Activated gamma-delta T cell treated with anti-CD3 and anti-CD28 coated beads, Interleukin-2, amount 50 U/mL, for 16 hours (primary cell): Measurements from ENCODE around the gene PLEKHG7.

ENCODE experiments used
- DNase-seq: peaks from one replicate; pipeline ENCODE4 v3.0.0-alpha.2; 2020; ENCODE audit warnings: low read depth

Gene PLEKHG7

DNA sequence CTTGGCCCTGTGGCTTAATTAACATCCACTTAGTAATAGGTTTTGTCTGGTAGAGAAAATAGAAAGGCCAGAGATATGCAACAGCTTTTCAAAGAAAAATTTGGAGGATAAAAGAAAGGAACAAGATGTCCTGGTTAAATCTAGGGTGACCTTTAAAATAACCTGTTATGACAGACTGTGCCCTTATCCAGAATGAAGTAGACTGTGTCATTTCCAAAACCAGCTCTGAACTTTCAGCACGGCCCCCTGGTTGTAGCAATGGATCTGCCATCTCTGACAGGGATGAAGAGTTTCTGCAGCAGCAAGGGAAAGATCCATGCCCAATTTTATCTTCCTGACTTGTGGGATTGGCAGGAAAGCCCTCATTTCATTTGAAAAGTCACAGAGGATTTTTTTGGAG lies 5.1 kb downstream of the PLEKHG7 start:
- DNase-seq = no peak

DNA sequence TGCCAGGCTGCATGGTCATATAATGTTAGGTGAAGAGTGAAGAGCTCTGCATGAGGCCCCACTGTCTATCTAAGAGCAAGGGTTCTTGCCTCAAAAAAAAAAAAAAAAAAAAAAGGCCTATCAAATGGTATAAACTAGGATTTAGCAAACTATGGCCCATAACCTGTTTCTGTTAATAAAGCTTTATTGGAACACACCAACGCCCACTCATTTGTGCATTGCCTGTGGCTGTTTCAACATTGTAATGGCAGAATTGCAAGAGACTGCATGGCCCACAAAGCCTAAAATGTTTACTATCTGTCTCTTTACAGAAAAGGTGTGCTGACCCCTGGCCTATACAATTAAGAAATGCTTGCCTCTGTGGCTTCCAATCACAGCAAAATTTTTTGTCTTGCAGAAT lies 12.8 kb downstream of the PLEKHG7 start:
- no peak for DNase-seq

DNA sequence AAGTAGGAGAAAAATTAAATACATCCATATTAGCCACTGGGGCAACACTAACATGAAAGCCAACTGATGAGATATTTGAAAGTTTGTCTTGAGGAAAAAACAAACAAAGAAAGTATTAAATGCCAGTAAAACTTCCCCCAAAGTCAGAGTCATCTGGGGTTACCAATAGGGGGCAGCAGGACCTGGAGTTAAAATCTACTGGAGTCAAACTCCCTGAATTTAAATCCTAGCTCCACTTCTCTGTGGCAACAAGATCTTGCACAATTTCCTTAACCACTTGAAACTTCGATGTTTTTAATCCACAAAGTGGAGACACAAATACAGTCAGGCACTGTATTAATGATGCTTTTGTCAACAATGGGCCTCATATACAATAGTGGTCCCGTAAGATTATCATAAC lies 14.4 kb downstream of the PLEKHG7 start:
- DNase-seq = no peak

DNA sequence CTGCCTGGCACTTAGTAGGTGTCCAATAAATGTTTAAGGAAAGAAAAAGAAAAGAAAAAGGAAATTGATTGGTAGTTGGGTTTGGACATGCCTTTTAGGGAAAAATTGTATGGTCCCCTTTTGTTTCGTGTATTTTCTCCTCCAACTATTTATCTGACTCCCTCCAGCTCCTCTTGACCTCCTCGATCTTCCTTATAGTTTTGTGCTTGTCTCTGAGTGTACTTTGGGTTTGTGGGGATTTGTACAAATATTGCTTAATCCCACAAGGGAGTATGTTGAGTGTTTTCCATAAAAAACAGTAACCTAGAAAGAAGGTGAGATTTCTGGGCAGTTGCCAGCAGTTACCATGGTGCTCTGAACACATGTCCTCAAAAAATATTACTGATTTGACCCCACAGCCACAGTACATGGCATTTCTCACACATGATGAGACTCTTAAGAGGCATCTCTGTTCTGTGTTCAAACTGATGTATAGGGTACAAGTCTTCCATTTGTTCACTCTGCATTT lies 15.7 kb downstream of the PLEKHG7 start:
- DNase-seq = no peak

DNA sequence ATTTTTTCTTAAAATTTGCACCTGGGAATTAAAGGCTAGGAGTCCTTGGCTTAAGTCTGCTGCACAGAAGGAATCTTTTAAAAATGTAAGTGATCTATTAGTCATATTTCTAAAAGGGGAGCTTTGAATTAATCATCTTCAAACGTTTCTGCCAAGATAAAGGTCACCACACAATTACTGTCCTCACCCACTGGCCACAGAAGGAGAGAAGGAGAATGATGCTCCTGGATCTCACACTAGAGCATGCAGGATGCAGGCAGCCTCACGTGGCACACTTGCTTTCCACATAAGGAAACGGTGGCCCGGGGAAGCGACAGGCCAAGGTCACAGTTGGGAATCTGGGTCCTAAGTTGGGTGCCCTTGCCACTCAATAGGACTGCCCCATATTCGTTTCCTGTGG lies 16.9 kb downstream of the PLEKHG7 start:
- DNase-seq = no peak

DNA sequence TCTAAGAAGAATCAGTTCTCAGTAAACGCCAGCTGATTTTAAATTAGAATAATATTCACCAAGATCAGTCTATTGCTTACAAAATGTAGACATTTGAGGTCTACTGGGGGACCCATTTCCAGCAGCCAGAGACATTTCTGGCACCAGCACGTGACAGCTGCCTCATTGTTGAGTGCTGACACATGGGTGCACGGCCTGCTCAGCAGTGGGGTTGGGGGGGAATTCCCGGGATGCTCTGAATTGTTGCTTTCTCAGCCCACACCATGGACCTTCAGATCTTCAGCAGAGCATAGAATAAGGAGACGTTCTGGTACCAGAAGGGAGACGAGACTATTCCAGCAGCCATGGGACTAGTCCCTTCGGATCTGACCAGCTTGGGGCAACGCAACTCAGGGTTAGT lies 18.3 kb downstream of the PLEKHG7 start:
- no peak for DNase-seq

DNA sequence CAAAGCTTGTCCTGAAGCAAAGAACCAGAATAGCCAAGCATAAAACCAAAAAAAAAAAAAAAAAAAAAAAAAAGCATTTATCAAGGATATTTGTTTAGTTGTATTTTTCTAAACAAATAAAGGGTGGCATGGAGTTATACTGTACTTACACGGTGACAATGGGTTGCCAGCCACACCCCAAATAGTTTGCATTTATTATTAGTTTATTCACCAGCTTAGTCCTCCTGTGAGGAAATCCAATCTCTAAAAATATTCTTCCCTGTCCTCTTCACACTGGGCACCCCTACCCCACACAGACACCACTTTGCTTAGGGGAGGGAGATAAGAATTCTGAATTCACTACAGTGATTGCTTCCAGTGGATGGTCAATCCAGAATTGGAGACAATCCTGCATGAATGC lies 18.9 kb downstream of the PLEKHG7 start:
- no peak for DNase-seq

DNA sequence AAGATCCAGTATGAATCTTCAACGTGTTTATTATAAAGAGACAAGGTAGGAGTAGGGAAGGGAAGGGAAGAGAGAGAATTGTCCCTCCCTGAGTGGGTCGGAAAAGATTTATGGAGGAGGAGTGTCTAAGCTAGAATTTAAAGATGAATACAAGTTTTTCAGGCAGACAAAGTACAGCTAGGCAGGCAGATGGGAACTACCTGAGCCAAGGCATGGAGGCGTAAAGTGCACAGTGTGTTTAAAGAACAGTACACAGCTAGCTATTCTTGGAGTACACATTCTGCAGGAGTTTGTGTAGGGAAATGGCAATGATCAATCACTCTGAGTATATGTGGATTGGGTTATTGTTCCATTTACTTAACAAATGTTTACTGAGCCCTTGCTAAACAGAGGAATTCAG lies 20.1 kb downstream of the PLEKHG7 start:
- DNase-seq = no peak

DNA sequence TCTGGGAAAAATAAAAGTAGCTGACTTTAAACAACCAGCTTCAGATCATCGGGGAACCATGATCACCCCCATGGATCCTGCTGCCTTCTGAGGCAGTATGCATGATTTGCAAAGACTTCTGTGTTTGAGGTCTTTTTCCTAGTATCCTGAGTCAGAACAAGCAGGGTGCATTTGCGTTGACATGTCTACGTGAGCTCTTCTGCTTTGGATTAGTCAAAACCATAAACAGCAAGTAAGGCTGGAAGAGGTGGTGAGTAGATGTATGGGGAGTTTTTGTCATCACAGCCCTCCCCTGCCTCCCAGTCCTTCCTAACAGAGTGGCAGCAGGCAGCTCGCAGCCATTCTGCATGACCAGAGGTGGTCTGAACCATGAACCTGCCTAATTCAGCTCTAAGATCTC lies 24.1 kb downstream of the PLEKHG7 start:
- DNase-seq = no peak

DNA sequence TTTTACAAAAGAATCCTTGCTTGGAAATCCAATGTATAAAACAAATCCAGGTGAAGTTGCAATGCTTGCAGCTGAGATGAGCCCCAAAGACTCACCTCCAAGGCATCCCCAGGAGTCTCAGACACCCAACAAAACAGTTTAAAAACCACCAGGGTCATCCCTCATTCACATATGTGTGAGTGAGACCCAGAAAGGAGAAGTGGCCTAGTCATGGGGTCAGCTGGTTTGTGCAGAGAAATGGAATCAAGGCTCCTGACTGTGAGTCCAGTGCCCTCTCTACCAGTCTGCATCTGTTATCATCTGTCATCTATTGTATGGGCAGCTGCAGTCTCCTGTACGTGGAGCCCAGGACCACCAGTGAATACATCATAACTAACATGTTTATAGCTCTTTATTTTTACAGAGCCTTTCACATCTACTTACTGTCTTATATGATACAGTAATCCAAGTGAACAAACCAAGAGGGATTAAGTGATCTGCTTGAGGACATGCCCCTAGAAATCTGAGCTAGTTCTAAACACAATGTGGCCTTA lies 27.1 kb downstream of the PLEKHG7 start:
- no peak for DNase-seq

DNA sequence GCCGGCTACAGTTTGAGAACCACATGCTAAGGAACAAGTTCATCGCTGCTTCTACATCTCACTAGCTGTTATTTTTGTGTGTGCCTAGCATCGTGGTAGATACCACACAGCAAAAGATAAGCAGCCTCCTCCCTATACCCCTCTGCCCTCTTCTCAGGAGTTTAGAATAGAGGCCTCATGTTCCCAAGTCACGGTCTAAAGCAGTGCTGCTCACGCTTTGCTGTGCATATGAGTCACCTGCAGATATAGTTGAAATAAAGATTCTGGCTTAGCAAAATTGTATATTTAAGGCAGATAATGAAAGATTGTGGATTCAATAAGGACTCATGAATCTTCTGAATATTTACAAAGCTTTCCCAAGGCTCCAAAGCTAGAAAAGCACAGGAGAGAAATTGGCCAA lies 28.0 kb downstream of the PLEKHG7 start:
- DNase-seq = no peak

DNA sequence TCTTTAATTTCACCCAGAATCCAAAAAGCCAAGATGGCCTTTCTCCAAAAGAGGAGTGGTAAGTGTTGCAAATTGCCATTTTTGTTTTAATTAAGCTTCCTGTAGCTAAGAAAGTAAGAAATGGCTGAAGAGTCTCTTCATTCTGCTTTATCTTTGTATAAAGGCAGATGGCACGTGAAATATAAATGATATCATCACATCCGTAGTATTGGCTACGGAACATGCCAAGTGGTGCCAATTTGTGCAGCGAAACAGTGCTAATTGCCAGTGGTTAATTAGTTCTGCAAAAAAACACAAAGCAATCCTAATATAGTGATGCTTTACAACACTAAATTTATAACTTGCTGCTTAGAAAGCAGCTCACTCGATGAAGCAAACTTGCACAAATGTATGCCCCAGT lies 29.4 kb downstream of the PLEKHG7 start:
- DNase-seq = no peak

DNA sequence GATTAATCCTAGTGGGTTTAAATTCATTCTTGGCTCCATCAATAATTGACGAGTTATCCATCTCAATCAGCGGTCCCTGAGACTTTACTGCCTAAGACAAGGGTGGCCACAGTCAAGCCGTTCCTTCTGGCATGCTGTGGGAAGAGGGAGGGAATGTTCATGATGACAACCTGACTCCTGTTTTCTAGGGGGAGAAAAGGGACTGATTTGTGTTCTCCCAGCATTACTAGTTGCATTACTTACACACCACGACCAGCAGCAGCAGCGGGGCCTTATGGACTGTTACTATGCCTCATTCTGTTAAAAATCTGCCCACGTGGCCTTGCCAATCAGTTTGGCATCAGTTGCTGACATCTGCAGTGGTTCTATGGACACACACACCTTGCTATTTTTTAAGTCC lies 29.9 kb downstream of the PLEKHG7 start:
- DNase-seq = no peak

DNA sequence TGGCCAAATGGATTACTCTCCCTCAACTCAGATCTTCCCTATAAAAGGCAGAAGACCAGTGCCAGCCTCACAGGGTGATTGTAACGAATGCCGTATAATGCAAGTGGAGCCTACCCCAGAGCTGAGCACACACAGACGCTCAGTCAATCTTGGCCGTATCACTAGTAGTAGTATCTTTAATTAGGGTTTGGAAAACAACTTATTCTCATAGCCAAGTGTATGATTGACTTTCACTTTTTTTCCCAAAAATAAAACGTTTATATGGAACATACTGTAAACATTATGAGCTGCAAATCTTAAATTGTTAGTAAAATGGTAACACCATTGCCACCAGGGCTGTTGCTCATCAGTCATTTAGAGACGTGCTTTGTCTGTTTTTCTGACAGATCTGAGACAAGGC lies 30.4 kb downstream of the PLEKHG7 start:
- no peak for DNase-seq

DNA sequence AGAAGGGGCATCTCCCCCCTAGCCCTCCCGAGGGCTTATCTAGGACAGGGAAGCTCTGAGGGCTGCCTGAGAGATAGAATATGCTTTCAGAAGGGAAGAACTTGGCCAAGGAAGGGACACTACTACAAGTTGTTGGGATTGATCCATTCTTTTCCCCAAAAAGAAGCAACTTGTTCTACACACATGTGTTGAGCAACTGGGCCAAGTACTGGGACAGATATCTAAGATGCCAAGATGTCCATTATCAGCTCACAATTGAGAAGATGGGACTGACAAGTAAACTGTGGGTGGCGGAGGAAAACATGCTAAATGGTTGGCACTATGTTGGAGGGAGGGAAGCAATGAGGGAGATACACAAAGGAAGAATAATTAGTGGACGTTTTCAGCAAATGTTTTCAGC lies 30.9 kb downstream of the PLEKHG7 start:
- DNase-seq = no peak

DNA sequence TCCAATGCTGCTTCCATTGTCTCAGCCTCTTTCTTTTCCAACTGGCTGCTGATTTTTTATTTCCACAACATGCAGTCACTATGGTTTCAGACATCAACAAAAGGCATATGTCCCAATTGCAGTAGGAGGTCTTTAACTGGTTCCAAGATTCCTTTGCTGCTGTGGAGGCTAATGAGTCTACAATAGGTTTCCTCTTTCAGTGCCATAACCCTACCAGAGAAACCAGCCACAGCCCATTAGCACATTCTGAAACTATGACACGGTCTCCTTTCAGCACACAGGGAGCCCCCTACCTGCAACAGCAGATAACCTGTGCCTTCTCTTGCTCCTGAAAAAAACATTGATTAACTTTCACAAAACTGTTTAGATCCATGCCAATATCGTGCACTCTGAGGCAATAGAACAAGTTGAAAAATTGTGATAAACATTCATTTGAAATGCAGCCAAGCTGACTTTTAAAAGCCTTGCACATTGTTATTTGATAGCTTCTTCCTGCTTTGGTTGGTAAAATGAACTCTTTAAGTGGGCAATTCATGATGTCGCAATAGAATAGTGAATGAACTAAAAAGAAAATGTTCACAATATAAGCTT lies 32.4 kb downstream of the PLEKHG7 start:
- no peak for DNase-seq

DNA sequence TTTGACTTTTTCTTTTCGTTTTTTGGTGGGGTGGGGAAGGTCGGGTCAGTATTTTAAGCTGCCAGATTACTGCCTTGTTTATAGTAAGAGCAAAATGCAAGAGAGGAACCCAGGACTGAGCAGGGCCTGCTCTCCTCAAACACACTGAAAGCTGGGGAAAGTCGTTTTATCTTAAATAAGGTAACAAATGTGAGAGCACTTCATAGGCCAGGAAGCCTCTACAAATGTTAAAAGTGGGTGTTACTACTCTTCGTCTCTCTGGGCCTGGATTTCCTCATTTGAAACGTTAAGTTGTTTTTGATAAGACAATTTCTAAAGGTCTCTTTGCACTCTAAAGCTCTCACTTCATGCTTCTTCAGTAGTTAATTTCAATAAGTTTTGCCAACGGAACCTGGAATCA lies 33.8 kb downstream of the PLEKHG7 start:
- DNase-seq = no peak

DNA sequence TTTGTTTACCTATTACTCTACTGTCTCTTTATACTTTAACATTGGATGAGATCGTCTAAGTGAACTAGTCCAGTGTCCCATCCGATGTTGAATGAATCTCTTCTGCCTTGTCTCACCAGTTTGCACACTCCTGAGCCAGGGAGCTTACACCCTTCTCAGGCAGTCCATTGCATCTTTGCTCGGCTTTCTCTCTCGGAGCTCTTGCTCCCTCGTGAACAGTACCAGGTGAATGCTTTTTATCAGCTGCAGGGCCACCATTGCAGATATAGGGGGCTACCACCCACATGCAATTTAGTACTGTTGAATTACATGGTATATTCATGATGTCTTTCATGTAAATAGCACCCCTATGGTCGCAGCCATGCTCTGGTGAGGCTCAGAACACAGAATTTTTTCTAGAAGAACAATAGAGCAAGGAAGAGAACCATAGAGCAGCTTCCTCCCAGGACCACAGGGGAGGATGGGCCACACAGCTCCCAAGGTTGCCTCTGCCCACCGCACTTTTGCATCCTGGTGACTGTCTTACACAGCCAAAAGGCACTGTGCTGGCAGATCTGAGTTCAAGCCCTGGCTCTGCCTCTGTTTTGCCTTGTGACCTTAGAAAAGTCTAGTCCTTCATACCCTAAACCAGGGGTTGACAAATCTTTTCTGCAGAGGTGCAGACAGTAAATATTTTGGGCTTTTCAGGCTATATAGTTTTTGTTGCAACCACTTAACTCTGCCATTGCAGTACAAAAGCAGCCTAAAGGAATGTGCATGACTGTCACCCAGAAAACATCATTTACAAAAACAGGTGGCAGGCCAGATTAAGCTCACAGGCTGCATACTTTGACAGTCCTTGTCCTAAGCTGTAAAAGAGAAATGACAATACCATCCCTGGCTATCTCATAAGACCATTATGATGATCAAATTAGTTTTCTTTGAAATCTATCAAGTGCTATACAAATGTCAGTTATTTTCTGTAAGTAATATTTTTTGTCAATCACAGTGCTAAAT lies 35.4 kb downstream of the PLEKHG7 start:
- no peak for DNase-seq

DNA sequence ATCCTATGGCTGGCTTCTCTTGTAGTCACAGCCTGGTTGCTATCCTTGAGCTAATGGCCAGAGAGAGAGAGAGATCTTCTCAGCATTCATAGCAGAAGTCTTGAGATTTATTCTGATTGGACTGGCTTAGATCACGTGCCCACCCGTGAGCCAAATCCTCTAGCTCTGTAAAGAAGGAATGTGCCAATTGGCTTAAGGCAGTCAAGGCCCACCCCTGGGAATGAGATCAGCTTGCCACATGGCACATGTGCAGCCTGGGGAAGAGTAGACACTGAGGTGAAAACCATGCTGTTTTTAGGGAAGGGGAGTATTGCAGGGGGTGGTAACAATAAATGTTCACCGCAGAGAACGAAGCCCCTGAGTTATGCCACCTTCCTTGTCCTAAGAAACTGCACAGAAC lies 36.3 kb downstream of the PLEKHG7 start:
- DNase-seq = no peak

DNA sequence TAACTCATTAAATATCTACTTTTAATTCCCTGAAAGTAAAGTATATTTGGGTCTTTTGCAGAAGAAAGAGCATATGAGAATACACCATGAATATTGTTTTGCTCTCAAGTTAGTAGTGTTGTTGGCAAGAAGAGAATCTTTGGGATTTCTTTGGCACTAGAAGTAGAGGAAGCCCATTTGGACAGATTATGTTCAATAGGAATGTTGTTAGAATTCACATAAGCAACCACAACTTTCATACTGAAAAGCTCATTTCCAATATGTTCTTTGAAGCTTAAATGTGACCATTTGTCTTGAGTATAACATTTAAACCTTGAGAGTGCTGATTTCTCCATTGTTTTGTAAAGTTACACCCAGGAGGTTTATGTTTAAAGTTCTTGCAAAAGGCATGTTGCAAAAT lies 37.6 kb downstream of the PLEKHG7 start:
- no peak for DNase-seq

DNA sequence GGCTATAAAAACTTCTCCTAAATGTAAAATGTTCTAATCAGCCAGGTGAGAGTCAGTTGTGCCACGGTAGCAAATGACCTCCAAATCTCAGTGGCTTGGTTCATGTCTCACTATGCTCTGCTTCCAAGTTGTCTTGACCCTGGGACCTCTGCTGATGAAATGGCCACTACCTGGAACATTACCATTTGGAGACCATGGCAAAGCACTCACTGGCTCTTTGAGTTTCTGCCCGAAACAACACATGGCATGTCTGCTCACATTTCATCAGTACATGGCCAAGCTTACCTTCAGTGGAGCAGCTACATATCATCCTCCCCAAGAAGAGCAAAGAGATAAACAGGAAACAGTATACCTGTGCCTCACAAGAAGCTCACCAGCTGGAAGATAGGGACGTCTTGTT lies 40.2 kb downstream of the PLEKHG7 start:
- no peak for DNase-seq

DNA sequence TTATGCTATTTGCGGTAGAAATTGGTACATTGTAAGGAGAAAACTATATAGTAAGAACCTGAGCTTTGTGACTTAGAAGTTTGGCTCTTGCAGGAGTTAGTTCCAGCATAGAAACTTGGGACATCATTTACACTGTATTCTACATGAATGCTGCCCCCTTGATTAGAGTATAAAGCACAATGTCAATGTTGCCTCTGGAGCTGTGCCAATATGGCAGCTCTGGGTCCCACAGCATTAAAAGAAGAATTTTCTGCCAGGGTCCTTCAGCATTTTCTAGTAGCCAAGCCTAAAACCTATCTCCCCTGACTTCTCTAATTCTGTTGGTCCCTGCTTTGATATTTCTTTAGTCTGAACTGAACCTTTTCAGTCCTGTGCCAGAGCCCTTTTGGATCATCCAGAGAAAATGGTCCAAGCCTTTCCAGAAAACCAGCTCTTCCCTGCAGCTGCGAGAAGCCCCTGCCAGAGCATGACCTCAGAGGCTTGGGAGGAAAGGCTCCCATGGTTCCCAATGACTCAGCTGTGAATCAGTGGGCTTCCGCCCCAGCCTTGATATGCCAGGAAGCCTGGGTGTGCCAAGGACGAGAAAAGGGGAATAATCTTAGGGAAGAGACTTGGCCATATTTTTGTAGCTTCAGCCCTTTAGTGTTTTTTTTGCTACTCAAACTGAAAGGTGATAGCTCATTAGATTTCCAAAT lies 43.2 kb downstream of the PLEKHG7 start:
- no peak for DNase-seq

DNA sequence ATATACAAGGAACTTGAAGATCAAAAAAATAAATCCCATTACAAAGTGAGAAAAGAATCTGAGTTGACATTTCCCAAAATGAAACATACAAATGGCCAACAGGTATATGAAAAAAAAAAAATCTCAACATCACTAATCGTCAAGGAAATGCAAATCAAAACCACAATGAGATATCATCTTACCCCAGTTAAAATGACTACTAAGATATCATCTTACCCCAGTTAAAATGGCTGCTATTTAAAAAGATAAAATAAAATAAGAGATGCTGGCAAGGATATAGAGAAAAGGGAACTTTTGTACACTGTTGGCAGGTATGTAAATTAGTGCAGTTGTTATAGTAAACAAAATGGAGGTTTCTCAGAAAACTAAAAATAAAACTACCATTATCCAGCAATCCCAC lies 44.4 kb downstream of the PLEKHG7 start:
- no peak for DNase-seq
